Measurements from ENCODE around the gene TSPOAP1. TPM values are rescaled to one million over a fixed set of nuclear protein-coding genes. Genes with fewer than 3 reads are reported as not detected.

The TSPOAP1 gene
- total RNA-seq, 1 donor from 2014 or later = 22.3 TPM

DNA sequence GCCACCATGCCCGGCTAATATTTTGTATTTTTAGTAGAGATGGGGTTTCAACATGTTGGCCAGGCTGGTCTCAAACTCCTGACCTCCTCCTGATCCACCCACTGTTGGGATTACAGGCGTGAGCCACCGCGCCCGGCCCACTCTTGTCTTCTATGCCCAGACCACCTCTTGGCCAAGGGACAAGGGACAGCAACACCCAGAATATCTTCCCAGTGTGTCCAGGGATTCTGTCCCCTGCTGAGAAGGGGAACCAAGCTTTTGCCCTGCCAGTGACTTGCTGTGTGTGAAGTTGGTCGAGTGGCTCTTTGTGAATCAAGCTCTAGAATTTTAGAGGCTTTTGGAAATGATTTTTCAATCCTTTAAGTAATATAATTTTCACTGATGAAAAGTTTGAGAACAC is 46.2 kb downstream of the TSPOAP1 start:
- no peak for DNase-seq (ENCODE audit: low spot score)
- Mint-ChIP-seq H3K4me3 (ENCODE audit: low read depth) (no peak overlapping the region), H3K27me3 (ENCODE audit: low read depth) (peaks cover 26% of the 10 kb centered on the region), H3K36me3 (ENCODE audit: low read depth) (no peaks in the 10 kb centered on the region), H3K27ac (no peak overlapping the region), H3K9me3 (no peaks in the 10 kb centered on the region), H3K4me1 (ENCODE audit: low read depth) (peaks cover 9% of the 10 kb centered on the region)
- intact Hi-C loops (cut with micrococcal nuclease) = no loop called here

- Mint-ChIP-seq H3K36me3 (ENCODE audit: low read depth) (no peaks in the 10 kb centered on the region), H3K4me1 (ENCODE audit: low read depth) (peaks cover 9% of the 10 kb centered on the region), H3K4me3 (ENCODE audit: low read depth) (no peak overlapping the region), H3K27me3 (ENCODE audit: low read depth) (peaks cover 26% of the 10 kb centered on the region), H3K27ac (no peak overlapping the region), H3K9me3 (no peaks in the 10 kb centered on the region)
- intact Hi-C loops (cut with micrococcal nuclease) = no loop called here
- DNase-seq (ENCODE audit: low spot score) = no peak
Measured at GRCh38 chr17:58281511-58282011, 47.0 kb downstream of the TSPOAP1 start.

- DNase-seq (ENCODE audit: low spot score) = no peak
- no peak within 1 kb of the TSS for H3K27ac Mint-ChIP-seq
- no peaks in the 10 kb centered on the region for H3K9me3 Mint-ChIP-seq
- no peaks in the 10 kb centered on the region for H3K36me3 Mint-ChIP-seq (ENCODE audit: low read depth)
- peaks cover 26% of the 10 kb centered on the region for H3K27me3 Mint-ChIP-seq (ENCODE audit: low read depth)
- no peak within 1 kb of the TSS for H3K4me3 Mint-ChIP-seq (ENCODE audit: low read depth)
- H3K4me1 Mint-ChIP-seq (ENCODE audit: low read depth) = peaks cover 9% of the 10 kb centered on the region
- intact Hi-C loops (cut with micrococcal nuclease) = no loop called here
Measured at GRCh38 chr17:58280480-58281217, 47.9 kb downstream of the TSPOAP1 start, which contains the start of gene MPO. MPO (minus strand) TSS chr17:58280935; CDS start chr17:58280758, 177 bp downstream.

- intact Hi-C loops (cut with micrococcal nuclease) = no loop called here
- DNase-seq (ENCODE audit: low spot score) = no peak
- H3K36me3 Mint-ChIP-seq (ENCODE audit: low read depth) = no peaks in the 10 kb centered on the region
- H3K27me3 Mint-ChIP-seq (ENCODE audit: low read depth) = peaks cover 24% of the 10 kb centered on the region
- H3K4me1 Mint-ChIP-seq (ENCODE audit: low read depth) = peaks cover 6% of the 10 kb centered on the region
- H3K4me3 Mint-ChIP-seq (ENCODE audit: low read depth) = no peak overlapping the region
- H3K9me3 Mint-ChIP-seq = no peaks in the 10 kb centered on the region
- H3K27ac Mint-ChIP-seq = no peak overlapping the region
Measured at GRCh38 chr17:58279736-58280479, 48.7 kb downstream of the TSPOAP1 start.

DNA sequence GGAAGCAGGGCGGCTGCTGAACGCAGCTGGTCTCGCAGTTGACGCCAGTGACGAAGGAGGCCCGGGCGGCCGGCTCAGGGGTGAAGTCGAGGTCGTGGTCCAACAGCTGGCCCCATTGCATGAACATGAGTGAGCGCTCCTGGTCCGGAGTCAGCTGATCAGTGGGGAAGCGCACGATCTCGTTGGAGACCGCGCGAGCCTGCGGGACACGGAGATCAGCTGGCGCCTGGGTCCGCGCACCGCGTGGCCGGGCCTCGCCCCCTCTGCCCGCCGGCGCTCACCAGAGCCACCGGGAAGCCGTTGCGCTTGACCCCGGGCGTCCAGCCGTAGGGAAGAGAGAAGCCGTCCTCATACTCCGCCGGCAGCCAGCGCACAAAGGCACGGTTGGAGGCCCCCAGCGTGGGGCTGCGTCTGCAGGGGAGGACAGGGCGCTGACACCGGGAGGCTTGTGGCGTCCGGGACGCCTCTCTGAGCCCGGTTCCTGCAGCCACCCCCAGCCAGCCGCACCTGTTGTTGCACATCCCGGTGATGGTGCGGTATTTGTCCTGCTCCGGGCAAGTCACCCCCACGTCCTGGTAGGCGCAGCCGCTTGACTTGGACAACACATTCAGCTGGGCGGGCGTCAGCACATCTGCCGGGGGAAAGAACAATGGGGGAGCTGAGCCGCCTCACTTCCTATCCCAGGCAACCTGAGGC is 49.4 kb downstream of the TSPOAP1 start:
- no peak for DNase-seq (ENCODE audit: low spot score)
- H3K9me3 Mint-ChIP-seq = no peaks in the 10 kb centered on the region
- no peak overlapping the region for H3K27ac Mint-ChIP-seq
- peaks cover 4% of the 10 kb centered on the region for H3K4me1 Mint-ChIP-seq (ENCODE audit: low read depth)
- intact Hi-C loops (cut with micrococcal nuclease) = no loop called here
- H3K36me3 Mint-ChIP-seq (ENCODE audit: low read depth) = no peaks in the 10 kb centered on the region
- peaks cover 24% of the 10 kb centered on the region for H3K27me3 Mint-ChIP-seq (ENCODE audit: low read depth)
- no peak overlapping the region for H3K4me3 Mint-ChIP-seq (ENCODE audit: low read depth)

DNA sequence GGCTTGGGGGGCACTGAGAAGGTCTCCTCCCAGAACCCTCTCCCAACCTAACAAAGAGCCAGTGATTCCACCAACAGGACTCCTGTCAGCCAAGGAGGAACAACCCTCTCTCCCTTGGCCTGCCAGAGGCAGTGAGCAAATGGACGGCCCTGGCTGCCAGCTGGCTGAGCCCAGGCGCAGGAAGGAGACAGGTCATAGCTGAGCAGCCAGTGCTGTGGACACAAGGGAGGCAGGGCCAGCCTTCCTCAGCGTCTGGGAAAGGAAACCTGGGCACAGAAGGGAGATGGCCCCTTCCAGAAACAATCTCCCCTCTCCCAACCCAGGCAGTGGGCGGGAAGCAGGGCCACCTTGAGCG is 50.0 kb downstream of the TSPOAP1 start:
- Mint-ChIP-seq H3K4me1 (ENCODE audit: low read depth) (peaks cover 4% of the 10 kb centered on the region), H3K27ac (no peak overlapping the region), H3K9me3 (no peaks in the 10 kb centered on the region), H3K27me3 (ENCODE audit: low read depth) (peaks cover 24% of the 10 kb centered on the region), H3K4me3 (ENCODE audit: low read depth) (no peak overlapping the region), H3K36me3 (ENCODE audit: low read depth) (no peaks in the 10 kb centered on the region)
- DNase-seq (ENCODE audit: low spot score) = no peak
- intact Hi-C loops (cut with micrococcal nuclease) = no loop called here

GRCh38 chr17:58277802-58278595 is 50.6 kb downstream of the TSPOAP1 start:
- H3K36me3 Mint-ChIP-seq (ENCODE audit: low read depth) = no peaks in the 10 kb centered on the region
- DNase-seq (ENCODE audit: low spot score) = no peak
- peaks cover 6% of the 10 kb centered on the region for H3K4me1 Mint-ChIP-seq (ENCODE audit: low read depth)
- no peak overlapping the region for H3K4me3 Mint-ChIP-seq (ENCODE audit: low read depth)
- no peak overlapping the region for H3K27ac Mint-ChIP-seq
- intact Hi-C loops (cut with micrococcal nuclease) = no loop called here
- peaks cover 20% of the 10 kb centered on the region for H3K27me3 Mint-ChIP-seq (ENCODE audit: low read depth)
- H3K9me3 Mint-ChIP-seq = no peaks in the 10 kb centered on the region

DNA sequence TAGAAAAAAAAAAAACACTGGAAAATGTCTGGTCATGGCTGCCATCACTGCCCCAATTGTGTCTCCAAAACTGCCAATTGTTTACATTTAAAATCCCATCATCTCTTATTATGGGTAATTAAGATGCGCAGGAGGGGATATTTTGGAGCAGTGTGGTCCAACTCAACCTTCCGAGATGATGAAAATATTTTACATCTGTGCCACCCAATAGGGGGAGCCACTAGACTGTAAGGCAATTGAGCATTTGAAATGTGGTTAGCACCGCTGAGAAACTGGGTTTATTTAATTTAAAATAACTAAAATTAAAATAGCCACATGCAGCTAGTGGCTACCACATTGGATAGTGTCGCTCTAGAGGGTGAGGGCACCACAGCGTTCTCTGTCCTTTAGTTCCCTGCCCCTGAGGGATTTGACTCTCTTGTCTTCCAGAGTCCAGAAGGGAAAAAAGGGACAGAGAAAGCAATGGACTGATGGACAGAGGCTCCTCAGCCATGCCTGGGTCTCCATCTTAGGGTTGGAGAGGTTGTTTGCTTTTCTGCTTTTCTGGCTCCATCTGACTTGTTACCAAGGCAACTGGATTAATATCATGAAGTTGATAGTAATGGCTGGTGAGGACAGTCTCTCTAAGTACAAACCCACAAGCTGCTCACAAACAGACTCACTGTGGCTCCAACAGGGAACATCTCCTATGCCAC is 51.3 kb downstream of the TSPOAP1 start:
- Mint-ChIP-seq H3K36me3 (ENCODE audit: low read depth) (no peaks in the 10 kb centered on the region), H3K4me3 (ENCODE audit: low read depth) (no peak overlapping the region), H3K9me3 (no peaks in the 10 kb centered on the region), H3K4me1 (ENCODE audit: low read depth) (peaks cover 6% of the 10 kb centered on the region), H3K27ac (no peak overlapping the region), H3K27me3 (ENCODE audit: low read depth) (peaks cover 20% of the 10 kb centered on the region)
- intact Hi-C loops (cut with micrococcal nuclease) = no loop called here
- no peak for DNase-seq (ENCODE audit: low spot score)

DNA sequence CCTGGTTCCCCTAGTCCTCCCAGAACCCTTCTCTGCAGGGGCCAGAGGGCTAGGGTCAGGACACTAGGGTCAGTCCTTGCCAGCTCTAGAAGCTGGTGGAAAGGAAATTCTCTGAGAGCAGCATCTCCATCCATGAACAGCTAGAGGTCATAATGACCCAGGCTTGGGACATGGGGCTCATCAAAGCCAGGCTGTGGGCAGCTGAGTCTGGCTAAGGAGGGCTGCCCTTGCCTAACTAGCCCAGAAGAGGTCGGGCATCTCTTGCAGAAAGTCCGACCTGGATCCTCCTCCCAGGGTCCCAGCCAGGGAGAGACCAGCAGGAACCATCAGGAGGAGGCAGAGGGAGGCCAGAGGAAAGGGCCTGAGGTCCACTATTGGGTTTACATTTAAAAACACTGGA is 52.2 kb downstream of the TSPOAP1 start:
- peaks cover 20% of the 10 kb centered on the region for H3K27me3 Mint-ChIP-seq (ENCODE audit: low read depth)
- H3K27ac Mint-ChIP-seq = no peak overlapping the region

DNA sequence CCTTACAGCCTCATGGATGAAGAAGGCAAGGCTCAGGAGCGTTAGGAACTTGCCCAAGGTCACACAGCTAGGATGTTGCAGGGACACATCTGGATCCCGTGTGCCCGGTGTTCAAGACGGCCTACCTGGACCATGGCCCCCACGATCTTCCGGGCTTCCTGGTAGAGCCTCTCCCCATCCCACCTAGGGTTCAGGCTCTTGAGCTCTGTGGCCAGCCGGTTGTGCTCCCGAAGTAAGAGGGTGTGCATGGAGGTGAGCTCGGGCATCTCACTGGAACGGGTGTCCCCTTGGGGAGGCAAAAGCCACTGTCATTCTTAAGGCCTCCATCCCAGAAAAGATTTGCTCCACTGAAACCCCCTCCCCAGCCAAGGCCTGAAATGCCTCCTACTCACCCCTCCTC is 53.2 kb downstream of the TSPOAP1 start:
- Mint-ChIP-seq H3K9me3 (no peaks in the 10 kb centered on the region), H3K36me3 (ENCODE audit: low read depth) (no peaks in the 10 kb centered on the region), H3K27ac (no peak overlapping the region), H3K4me1 (ENCODE audit: low read depth) (peaks cover 6% of the 10 kb centered on the region), H3K4me3 (ENCODE audit: low read depth) (no peak overlapping the region), H3K27me3 (ENCODE audit: low read depth) (peaks cover 16% of the 10 kb centered on the region)
- intact Hi-C loops (cut with micrococcal nuclease) = no loop called here
- no peak for DNase-seq (ENCODE audit: low spot score)

More for the DNA sequence above, 52.2 kb downstream of the TSPOAP1 start:
- H3K36me3 Mint-ChIP-seq (ENCODE audit: low read depth) = no peaks in the 10 kb centered on the region
- no peaks in the 10 kb centered on the region for H3K9me3 Mint-ChIP-seq
- peaks cover 6% of the 10 kb centered on the region for H3K4me1 Mint-ChIP-seq (ENCODE audit: low read depth)
- intact Hi-C loops (cut with micrococcal nuclease) = no loop called here
- no peak overlapping the region for H3K4me3 Mint-ChIP-seq (ENCODE audit: low read depth)
- DNase-seq (ENCODE audit: low spot score) = no peak

- DNase-seq (ENCODE audit: low spot score) = no peak
Measured at GRCh38 chr17:58273453-58274104, 55.0 kb downstream of the TSPOAP1 start.

More at GRCh38 chr17:58273453-58274104, 55.0 kb downstream of the TSPOAP1 start:
- H3K4me1 Mint-ChIP-seq (ENCODE audit: low read depth) = peaks cover 2% of the 10 kb centered on the region
- H3K27ac Mint-ChIP-seq = no peak overlapping the region
- no peaks in the 10 kb centered on the region for H3K36me3 Mint-ChIP-seq (ENCODE audit: low read depth)
- H3K4me3 Mint-ChIP-seq (ENCODE audit: low read depth) = no peak overlapping the region
- no peaks in the 10 kb centered on the region for H3K9me3 Mint-ChIP-seq
- intact Hi-C loops (cut with micrococcal nuclease) = no loop called here
- peaks cover 6% of the 10 kb centered on the region for H3K27me3 Mint-ChIP-seq (ENCODE audit: low read depth)
